A673 (cell line): ENCODE data around the gene MRPL28. TPM values are rescaled to one million over a fixed set of nuclear protein-coding genes. Genes with fewer than 3 reads are reported as not detected.

Experiments used
- BruUV-seq: library from RNA; stranded (reverse); fragments of 400-500 nt; replicated peaks from 2 replicates; lab custom pipeline; 2021; lab: Mats Ljungman, UMichigan
- CTCF ChIA-PET: fragments of 300-600 bp; sonication (Branson Sonifier 250); formaldehyde crosslinking; loops from one replicate; lab custom pipeline; 2022; ENCODE audit warnings: antibody characterized with exemption; lab: Charles Lee
- POLR2A ChIA-PET: fragments of 300-600 bp; sonication (Branson Sonifier 250); formaldehyde crosslinking; loops from one replicate; lab custom pipeline; 2022; ENCODE audit warnings: antibody characterized with exemption; ENCODE audit not compliant: low non-redundant PET; lab: Charles Lee
- DNase-seq: peaks from one replicate; pipeline ENCODE4 v3.0.0-alpha.2; 2015; ENCODE audit warnings: low spot score
- H3K27ac ChIP-seq: fragments of 200-600 bp; sonication (generic); 2 replicates; pipeline ENCODE4 v1.5.1; 2016; ENCODE audit warnings: mixed run types, low read depth, mild to moderate bottlenecking, mixed read lengths, antibody characterized with exemption, low read length; ENCODE audit not compliant: poor library complexity, severe bottlenecking
- H3K27me3 ChIP-seq: fragments of 200-600 bp; sonication (generic); replicated peaks from 2 replicates; pipeline ENCODE4 v1.6.1; 2017; ENCODE audit warnings: mixed run types, low read depth, mild to moderate bottlenecking, mixed read lengths, antibody characterized with exemption, low read length; ENCODE audit not compliant: insufficient read depth, poor library complexity
- H3K36me3 ChIP-seq: fragments of 200-600 bp; sonication (generic); 2 replicates; pipeline ENCODE4 v1.6.1; 2016; ENCODE audit warnings: mixed run types, mild to moderate bottlenecking, mixed read lengths, antibody characterized with exemption, low read length; ENCODE audit not compliant: insufficient read depth, poor library complexity, severe bottlenecking
- H3K4me1 ChIP-seq: fragments of 200-600 bp; sonication (generic); 2 replicates; pipeline ENCODE4 v1.6.1; 2017; ENCODE audit warnings: mixed run types, mild to moderate bottlenecking, mixed read lengths, antibody characterized with exemption, low read length; ENCODE audit not compliant: insufficient read depth, poor library complexity, severe bottlenecking
- H3K4me3 ChIP-seq: fragments of 200-600 bp; sonication (generic); 2 replicates; pipeline ENCODE4 v1.5.1; 2016; ENCODE audit warnings: low read depth, mixed run types, mild to moderate bottlenecking, mixed read lengths, low read length; ENCODE audit not compliant: poor library complexity, severe bottlenecking
- H3K9me3 ChIP-seq: fragments of 200-600 bp; sonication (generic); 2 replicates; pipeline ENCODE4 v1.6.1; 2016; ENCODE audit warnings: mixed run types, low read depth, mild to moderate bottlenecking, mixed read lengths, antibody characterized with exemption, low read length; ENCODE audit not compliant: poor library complexity, severe bottlenecking
- EZH2 ChIP-seq: fragments of 200-600 bp; sonication (generic); IDR thresholded peaks from 2 replicates; pipeline ENCODE4 v1.6.1; 2017; ENCODE audit warnings: borderline replicate concordance, low read depth, mild to moderate bottlenecking, mixed read lengths, antibody characterized with exemption, low read length; ENCODE audit not compliant: poor library complexity, severe bottlenecking
- intact Hi-C: fragments of 100-400 bp; cut with micrococcal nuclease; formaldehyde crosslinking; loops from one replicate; pipeline ENCODE4 v1.10.0; 2022; ENCODE audit not compliant: unreplicated experiment
- total RNA-seq: library from RNA; stranded (reverse); gene quantifications from 2 replicates; pipeline ENCODE4 v1.2.3, GENCODE V29; 2021
- TF ChIP-seq, protein P1 (sequence below): fragments of 300-800, 200-600 bp; sonication (generic); conservative IDR thresholded peaks from 2 replicates; pipeline ENCODE4 v1.5.1; 2017; ENCODE audit warnings: low read depth, mild to moderate bottlenecking, antibody characterized with exemption, low read length, moderate library complexity, mixed read lengths

Gene MRPL28
- total RNA-seq, 1 experiment from 2014 or later: 150 TPM

DNA sequence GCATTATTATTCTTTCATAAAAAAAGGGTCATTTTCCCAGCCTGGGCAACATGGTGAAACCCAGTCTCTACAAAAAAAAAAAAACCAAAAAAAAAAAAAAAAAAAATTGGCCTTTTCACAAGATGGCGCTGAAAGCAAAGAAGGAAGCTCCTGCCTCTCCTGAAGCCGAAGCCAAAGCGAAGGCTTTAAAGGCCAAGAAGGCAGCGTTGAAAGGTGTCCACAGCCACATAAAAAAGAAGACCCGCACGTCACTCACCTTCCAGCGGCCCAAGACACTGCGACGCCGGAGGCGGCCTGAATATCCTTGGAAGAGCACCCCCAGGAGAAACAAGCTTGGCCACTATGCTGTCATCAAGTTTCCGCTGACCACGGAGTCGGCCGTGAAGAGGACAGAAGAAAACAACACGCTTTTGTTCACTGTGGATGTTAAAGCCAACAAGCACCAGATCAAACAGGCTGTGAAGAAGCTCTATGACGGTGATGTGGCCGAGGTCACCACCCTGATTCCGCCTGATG lies 16.4 kb upstream of the MRPL28 start:
- H3K9me3 ChIP-seq: no peaks in the 10 kb centered on the region
- ChIA-PET POLR2A (interaction anchor here (0.7 kb wide), 2 partner anchors 284 to 326 kb away, joined by 9 to 16 read pairs; no protein-coding TSS in a partner anchor), CTCF (no interaction called here)
- H3K4me3 ChIP-seq: no peak overlapping the region
- no peak for TF ChIP-seq EZH2
- TF ChIP-seq, protein P1, sequence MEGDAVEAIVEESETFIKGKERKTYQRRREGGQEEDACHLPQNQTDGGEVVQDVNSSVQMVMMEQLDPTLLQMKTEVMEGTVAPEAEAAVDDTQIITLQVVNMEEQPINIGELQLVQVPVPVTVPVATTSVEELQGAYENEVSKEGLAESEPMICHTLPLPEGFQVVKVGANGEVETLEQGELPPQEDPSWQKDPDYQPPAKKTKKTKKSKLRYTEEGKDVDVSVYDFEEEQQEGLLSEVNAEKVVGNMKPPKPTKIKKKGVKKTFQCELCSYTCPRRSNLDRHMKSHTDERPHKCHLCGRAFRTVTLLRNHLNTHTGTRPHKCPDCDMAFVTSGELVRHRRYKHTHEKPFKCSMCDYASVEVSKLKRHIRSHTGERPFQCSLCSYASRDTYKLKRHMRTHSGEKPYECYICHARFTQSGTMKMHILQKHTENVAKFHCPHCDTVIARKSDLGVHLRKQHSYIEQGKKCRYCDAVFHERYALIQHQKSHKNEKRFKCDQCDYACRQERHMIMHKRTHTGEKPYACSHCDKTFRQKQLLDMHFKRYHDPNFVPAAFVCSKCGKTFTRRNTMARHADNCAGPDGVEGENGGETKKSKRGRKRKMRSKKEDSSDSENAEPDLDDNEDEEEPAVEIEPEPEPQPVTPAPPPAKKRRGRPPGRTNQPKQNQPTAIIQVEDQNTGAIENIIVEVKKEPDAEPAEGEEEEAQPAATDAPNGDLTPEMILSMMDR: 0 out of 2 replicates have a peak, but pooled peaks have one; percentile 23
- H3K36me3 ChIP-seq: no peaks in the 10 kb centered on the region
- intact Hi-C loops: no loop called here
- no peak for DNase-seq
- H3K27ac ChIP-seq: no peak overlapping the region
- no peaks in the 10 kb centered on the region for H3K4me1 ChIP-seq
- BruUV-seq: no TSS peak
- no peaks in the 10 kb centered on the region for H3K27me3 ChIP-seq

DNA sequence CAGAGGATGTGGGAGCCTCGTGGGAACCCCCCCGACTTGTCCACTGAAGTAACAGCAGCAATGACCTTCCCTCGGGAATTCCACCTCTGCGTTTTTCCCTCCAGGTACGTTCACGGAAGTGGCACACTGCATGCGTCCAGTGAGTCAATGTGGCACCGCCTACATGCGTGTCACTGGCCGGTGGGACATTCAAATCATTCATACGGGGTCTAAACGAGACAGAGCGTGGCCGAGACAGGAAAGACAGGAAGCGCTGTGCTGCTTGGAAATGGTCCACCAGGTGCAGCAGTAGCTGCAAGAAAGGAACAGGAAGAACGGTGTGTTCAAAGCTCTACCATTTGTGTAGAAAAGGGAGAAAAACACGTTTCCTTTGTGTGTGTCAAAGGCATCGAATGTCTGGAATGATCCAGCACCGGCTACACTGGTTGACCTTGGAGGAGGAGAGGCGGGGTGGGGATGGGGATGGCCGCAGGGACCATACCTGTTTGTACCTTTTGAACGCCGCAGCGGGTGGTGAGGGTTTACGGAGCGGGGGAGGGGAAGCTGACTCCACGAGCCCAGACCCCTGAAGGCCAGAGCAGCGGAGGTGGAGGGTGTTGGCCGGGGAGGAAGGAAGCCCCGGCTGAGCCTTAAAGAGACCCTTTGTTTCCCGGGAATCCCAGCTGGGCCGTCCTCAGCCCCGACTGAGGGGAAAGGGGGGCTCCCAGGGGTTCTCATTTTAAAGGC lies 13.2 kb upstream of the MRPL28 start:
- no peaks in the 10 kb centered on the region for H3K36me3 ChIP-seq
- ChIA-PET POLR2A (no interaction called here), CTCF (interaction anchor here (0.9 kb wide), 1 partner anchor 8 kb away, joined by 5 read pairs; no protein-coding TSS in a partner anchor)
- intact Hi-C loops: no loop called here
- no peak overlapping the region for H3K4me3 ChIP-seq
- H3K27ac ChIP-seq: no peak overlapping the region
- H3K9me3 ChIP-seq: no peaks in the 10 kb centered on the region
- H3K4me1 ChIP-seq: no peaks in the 10 kb centered on the region
- TF ChIP-seq, protein P1: no peak
- no peak for TF ChIP-seq EZH2
- no peaks in the 10 kb centered on the region for H3K27me3 ChIP-seq
- no peak for DNase-seq
- BruUV-seq: no TSS peak

DNA sequence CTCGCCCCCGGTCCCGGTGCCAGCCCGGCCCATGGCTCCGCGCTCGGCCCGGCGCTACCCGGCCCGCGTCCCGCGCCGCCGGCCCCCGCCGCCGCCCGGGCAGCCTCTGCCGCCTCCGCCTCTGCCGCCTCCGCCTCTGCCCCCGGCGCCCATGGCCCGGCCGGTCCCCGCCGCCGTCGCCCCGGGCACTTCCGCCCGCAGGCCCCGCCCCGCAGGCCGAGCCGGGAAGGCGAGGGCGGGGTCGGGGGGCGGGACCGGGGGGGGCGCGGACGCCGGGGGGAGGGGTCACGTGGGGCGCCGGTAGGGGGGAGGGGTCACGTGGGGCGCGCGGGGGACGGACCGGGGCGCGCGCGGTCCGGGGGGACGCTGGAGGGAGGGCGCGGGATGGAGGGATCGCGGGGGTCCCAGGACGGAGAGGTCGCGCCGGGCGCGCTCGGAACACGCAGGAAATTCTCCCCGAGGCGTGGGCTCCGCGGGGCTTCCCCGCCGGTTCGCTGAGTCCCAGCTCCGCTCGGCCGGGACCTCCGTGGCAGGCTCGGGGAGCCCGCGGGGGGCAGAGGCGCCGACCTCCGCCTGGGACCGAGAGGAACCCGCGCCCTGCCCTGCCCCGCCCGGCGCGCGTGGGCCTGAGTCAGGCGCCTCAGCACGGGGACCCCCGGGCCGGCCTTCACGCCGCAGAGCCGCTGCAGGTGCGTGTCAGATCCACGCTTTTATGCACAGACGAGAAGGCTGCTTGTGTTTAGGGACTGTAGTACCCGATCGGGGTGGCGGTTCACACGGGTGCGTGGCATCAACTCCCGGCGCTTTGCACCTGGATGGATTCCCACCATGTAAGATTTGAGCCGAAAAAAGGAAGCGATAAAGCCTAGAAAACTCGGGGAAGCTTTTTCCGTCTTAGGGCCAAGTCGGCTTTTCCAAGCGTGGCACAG lies 11.7 kb upstream of the MRPL28 start, which contains the start of gene PGAP6:
TSS of gene PGAP6 (minus strand) at position 190 of the 929 bp plus-strand sequence. CDS start at position 33, 157 bp downstream.
- intact Hi-C loops: no loop called here
- BruUV-seq: no TSS peak
- TF ChIP-seq, protein P1: no peak
- TF ChIP-seq EZH2: no peak
- no peaks in the 10 kb centered on the region for H3K27me3 ChIP-seq
- peak; percentile 72 for DNase-seq
- H3K4me1 ChIP-seq: no peaks in the 10 kb centered on the region
- H3K9me3 ChIP-seq: no peaks in the 10 kb centered on the region
- peak within 1 kb of the TSS; percentile 63 for H3K27ac ChIP-seq
- ChIA-PET CTCF (interaction anchor here (0.5 to 1.0 kb wide), 5 partner anchors 9 to 285 kb away, joined by 3 to 5 read pairs (median 5); partner anchors contain the start of gene DECR2), POLR2A (interaction anchor here (0.5 to 0.7 kb wide), 2 partner anchors 31 to 109 kb away, joined by 5 to 6 read pairs; no protein-coding TSS in a partner anchor)
- H3K36me3 ChIP-seq: no peaks in the 10 kb centered on the region
- H3K4me3 ChIP-seq: peak within 1 kb of the TSS; percentile 93
